Stimulated activated CD4-positive, alpha-beta T cell treated with anti-CD3 and anti-CD28 coated beads, Interleukin-15, amount 100 ng/mL, for 48 hours (primary cell): ENCODE measurements around the gene LCMT1.
"Not testable (repeated sequence)": the region's sequence is repeated elsewhere in the genome, so short reads cannot be mapped to it uniquely, and the experiment has no call there.

Experiments
- DNase-seq, 2 donors: peaks; one replicate each; pipeline ENCODE4 v3.0.0-alpha.2; 2020; ENCODE audit warnings: low read depth in 2 of 2

Gene LCMT1

DNA sequence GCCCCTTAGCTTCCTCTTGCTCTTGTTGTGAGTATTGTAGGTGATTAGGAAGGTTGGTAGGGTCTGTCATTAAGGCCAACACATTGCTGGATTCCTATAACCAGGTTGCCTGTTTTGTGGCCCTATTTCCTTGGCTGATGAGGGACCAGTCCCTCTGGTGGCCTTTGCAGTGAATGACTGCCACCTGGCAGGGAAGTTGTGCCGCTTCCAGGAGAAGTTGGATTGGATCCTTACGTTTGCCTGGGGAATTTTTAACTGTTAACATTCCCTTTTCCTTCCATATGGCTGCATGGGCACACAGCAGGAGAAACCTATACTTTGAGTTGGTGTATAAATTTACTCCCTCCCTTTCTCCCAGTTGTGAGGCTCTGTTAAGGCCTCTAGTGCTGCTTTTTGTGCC is 32.4 kb downstream of the LCMT1 start:
- DNase-seq: no peak

DNA sequence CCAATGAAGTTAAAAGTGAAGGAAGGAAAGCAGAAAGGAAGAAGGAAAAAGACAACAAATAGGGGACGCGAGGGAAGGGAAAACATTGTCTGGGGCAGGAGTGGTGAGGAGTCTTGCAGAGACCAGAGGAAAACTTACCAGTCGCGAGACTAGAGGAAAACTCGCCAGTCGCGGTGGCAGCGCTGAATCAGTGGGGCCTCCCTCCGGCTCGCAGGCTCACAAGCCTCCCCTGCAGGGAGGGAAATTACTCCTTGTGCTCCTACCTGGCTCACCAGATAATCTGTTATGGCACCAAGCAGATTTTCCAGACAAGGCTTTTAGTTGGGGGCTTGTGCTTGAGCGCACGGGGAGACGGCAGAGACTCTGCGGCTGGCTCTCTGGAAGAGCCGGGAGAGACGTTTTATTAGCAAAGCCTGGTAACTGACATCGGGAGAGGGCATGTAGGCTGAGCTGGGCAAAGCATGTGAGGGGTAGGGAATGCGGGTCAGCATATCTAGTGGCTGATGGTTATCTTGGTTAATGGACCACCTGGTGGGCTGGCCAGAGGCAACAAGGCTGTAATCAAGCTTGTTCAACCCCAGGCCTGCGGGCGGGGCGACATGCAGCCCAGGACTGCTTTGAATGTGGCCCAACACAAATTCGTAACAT is 37.1 kb downstream of the LCMT1 start:
- no peak for DNase-seq

DNA sequence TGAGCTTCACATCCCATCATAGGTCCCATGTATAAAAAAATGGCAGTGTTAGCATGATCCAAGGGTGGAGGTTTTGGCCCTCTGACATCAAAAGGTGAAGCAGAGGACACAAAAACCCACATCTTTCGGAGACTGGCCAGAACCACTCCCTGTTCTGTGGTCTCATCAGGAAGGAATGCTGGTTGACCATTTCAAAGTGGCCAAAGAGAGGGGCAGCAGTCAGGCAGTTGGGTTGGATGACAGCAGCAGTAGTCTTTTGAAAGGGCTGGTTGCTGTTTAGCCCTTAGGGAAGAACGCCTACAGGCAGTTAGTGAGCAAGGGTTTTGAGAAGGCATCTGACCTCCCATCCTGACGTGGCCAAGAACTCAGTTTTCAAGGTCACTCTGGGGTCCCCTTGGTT is 40.5 kb downstream of the LCMT1 start:
- DNase-seq: no peak

DNA sequence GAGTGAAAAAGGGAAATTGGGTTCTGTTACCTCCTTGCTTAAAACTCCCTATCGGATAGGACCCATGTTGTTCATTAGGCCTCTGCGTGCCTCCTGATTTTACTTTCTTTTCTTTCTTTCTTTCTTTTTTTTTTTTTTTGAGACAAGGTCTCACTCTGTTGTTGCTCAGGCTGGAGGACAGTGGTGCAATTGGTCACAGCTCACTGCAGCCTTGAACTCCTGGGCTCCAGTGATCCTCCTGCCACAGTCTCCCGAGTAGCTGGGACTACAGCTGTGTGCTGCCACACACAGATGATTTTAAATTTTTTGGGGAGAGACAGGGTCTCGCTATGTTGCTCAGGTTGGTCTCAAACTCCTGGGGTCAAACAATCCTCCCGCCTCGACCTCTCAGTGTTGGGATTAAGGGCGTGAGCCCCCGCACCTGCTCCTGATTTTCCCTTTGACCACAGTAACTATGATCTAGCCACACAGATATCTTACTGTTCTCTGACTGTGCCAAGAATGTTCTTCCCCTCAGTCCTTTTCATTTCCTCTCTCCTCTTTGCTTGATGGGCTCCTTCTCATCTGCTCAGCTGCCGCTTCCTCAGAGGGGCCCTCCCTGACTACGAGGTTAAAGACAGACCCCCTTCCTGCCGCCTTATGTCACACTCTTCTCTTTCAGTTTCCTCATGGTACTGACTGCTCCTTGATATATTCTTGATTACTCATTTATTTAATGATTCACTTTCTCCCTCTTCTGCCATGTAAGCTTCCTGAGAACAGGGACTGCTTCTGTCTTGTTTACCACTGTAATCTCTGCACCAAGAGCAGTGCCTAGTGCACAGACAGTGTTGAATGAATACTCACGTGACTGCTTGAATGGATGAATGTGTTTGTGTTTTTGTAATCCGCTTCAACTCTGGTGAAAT is 44.3 kb downstream of the LCMT1 start:
- peak; percentile 5 to 16 for DNase-seq

DNA sequence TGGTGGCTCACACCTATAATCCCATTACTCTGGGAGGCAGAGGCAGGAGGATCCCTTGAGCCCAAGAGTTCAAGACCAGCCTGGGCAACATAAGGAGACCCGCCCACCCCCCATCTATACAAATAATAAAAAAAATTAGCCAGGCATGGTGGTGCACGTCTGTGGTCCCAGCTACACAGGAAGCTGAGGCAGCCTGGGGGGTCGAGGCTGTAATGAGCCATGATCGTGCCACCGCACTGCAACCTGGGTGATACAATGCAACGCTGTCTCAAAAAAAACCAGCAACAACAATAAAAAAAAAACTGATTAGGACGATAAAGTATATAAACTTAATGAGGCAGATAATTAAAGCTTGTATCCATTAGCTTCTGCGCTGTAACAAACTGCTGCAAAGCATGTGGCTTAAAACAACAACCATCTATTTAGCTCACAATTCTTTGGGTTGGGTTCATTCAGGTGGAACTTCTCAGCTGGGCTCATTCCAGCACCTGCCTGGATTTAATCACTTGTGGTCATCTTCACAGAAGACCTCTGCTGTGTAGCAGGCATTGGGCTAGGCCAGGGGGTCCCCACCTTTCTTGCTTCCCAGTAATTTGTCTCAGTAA is 45.8 kb downstream of the LCMT1 start:
- DNase-seq: no peak

DNA sequence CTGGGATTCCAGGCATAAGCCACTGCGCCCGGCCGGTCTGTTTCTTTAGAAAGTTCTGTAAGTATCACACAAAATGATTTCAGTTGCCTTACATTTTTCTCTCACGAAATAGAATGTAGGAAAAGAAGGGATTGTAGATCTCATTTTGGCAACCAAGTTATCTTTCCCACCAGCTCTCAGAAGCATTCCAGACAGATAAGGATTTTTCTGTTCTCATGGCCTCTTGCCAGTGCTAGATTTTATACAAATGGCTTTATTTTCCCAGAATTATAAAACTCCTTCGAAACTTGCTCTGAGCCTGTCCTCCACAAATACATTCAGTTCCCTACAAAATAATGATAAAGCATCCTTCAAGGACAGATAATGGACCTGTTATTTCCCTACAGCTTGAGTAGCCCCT is 46.9 kb downstream of the LCMT1 start:
- DNase-seq: no peak

DNA sequence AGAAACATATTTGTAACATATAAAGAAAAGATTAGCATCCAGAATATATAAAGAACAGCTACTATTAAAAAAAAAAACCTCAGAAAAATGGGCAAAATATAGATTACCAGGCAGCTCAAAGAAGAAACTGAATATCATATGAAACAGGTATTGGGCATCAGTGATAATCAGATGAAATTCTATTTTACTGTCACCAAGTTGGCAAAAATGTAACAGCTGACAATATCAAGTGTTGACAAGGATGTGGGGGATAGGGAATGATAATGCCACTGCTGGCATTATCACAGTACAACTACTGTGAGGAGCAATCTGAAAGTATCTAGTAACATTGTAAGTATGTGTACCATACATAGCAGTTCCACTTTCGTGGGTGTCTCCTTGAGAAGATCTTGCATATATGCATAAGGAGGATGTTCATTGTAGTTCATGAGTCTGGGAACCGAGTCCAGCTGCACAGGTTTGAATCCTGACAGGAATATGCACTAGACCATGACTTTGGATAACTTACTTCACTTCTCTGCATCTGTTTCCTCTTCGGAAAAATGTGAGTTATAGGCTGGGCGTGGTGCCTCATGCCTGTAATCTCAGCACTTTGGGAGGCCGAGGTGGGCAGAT is 50.3 kb downstream of the LCMT1 start:
- DNase-seq: no peak

DNA sequence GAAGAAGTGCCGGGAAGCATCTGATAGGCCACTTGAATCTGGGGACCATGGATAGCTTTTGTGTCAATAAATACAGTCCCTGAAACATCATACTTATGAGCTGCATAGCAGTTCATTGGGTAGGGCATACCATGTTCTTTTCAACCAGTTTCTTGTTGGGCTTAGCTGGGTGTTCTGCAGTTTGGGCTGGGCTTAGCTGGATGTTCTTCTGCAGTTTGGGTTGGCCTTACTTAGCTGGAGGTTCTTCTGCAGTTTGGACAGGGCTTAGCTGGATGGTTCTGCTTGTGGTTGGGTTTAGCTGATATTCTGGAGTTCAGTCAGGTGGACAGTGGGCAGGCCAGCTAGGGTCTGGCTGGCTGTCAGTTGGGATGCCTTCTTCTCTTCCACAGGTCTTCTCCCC is 52.1 kb downstream of the LCMT1 start:
- no peak for DNase-seq

DNA sequence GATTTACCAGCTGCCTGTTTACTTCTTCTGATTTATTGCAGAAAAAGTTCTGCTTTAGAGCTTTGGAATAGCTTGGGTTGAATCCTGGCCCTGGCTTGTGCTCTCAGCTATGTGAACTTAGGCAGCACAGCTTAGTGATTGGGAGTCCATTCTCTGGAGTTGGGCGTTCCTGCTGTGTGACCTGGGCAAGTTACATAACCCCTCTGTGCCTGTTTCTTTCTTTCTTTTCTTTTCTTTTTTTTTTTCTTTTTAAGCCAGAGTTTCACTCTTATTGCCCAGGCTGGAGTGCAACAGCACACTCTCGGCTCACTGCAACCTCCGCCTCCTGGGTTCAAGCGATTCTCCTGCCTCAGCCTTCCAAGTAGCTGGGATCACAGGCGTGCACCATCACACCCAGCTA is 53.7 kb downstream of the LCMT1 start:
- DNase-seq: no peak

DNA sequence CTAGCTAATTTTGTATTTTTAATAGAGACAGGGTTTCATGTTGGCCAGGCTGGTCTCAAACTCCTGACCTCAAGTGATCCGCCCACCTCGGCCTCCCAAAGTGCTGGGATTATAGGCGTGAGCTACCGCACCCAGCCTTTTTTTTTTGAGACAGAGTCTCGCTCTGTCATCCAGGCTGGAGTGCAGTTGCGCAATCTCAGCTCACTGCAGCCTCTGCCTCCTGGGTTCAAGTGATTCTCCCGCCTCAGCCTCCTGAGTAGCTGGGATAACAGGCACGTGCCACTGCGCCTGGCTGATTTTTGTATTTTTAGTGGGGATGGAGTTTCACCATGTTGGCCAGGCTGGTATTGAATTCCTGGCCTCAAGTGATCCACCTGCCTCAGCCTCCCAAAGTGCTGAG is 56.4 kb downstream of the LCMT1 start:
- not testable (repeated sequence) for DNase-seq

DNA sequence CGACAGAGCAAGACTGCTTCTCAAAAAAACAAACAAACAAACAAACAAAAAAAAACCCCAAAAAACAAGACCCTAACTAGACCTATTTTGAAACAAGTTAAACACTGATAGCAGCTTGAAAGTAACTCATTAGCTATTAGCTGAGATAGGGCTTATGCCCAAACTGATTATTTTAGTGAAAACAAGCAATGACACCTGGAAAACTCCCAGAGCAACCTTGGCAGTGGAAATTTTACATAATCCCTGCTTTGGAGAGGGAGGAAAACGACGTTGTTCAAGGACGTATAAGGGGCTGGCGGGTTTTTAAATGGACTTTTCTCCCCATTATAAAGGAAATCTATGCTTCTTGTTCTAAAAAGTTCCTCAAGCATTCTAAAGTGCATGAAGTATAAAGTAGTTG is 59.8 kb downstream of the LCMT1 start:
- no peak for DNase-seq

DNA sequence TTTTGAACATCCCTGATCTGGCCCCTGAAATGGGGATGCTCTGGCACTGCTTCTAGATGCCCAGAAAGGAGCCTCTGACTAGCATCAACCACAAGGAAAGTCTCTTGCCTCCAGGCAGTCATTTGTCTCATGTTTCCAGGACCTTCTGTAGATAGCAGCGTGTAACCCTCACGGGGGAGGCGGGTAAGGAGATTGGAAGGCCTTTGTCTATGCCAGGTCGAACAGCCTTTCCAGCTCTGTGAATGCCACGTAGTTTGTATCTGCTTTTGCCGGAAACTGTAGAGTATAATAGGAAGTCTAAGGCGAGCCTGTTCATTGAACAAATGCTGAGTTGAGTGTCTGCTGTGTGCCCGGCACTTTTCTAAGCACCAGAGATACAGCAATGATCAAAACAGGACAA is 61.3 kb downstream of the LCMT1 start:
- no peak for DNase-seq

DNA sequence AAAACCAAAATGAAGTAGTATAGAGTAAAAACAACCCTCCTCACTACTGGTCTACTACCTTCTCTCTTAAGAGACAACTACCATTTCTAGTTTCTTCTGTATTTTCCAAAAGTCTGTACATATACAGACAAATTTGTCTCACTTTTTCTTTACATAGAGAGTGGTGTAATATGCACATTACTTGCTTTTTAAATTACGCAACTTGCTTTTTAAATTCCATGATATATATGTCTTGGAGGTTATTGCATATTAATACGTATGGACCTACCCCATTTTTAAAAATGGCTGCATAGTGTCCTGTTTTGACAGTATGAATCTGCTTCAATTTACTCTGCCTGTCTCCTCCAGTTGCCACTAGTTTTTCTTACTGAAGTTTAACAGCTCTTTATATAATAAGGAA is 62.7 kb downstream of the LCMT1 start:
- no peak for DNase-seq

DNA sequence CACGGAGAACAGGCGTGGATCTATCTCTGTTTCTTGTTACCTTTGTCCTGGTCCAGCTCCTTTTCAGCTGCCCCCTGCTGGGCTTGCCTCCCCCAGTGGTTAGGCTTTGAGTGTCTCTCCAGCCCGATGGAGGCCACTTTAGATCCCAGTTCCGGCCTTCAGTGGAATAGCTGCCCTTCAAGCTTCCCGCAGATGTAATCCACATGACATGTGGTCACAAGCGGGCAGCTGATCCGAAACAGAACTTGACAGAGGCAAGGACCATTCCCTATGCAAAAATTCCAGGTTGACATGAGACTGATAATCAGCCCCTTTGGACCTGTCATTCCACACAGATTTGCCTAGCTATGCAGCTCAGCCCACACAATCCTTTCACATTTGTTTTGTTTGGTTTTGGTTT is 64.6 kb downstream of the LCMT1 start:
- no peak for DNase-seq

DNA sequence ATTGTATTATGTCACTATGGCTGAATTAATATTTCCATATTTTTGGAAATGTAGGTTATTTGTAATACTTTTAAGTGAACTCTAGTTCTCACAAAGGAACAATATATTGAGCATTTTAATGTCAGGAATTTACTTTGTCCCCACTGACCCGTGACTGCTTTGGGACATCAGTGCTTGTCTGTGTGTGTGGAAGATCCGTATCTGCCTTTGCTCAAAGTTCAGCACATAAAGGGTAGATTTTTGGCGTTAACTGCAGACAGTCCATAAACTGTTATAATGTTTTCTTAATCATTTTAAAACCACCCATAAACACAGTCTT is 65.9 kb downstream of the LCMT1 start:
- no peak for DNase-seq

DNA sequence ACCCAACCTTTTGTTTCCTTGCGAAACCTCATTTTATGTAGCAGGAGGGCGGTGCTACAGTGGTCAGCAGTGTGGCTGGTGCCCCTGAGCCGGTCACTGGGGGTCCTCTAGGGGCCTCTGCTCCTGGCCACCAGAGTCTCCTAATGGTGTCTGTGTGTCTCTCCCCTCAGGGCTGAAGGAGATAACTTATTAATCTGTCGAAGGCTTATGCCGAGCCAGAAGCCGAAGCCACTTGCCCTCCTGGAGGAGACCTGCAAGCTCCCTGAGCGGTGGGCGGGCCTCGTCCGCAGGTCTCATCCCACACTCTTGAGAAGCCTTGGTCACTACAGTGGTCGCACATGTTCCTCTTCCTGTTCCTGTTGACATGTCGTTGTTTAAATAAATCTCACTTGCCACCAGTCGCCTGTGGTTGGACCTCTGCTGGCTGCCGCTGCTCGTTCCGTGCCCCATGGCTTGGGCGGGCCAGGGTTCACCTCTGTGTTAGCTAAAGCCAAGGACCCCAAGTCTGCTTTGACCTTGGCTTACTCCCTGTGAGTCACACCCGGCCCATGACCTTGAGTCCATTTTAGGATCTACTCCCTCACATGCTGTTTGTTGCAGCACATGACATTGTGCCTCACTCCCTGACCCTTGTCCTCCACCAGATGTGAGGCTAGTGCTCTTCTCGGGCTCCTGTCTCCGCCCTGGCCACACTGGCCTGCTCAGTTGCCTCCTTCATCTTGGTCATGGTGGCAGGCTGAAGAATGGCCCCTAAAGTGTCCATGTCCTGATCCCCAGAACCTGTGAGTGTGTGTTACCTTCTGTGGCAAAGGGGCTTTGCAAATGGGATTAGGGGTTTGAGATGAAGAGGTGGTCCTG is 66.5 kb downstream of the LCMT1 start:
- DNase-seq: no peak

DNA sequence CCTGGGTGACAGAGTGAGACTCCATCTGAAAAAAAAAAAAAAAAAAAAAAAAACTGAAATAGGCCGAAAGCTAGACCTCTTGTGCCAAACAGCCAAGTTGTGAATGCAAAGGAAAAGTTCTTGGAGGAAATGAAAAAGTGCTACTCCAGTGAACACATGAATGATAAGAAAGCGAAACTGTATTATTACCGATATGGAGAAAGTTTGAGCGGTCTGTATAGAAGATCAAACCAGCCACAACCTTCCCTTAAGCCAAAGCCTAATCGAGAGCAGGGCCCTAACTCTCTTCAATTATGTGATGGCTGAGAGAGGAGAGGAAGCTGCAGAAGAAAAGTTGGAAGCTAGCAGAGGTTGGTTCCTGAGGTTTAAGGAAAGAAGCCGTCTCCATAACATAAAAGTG is 69.7 kb downstream of the LCMT1 start:
- DNase-seq: not testable (repeated sequence)

DNA sequence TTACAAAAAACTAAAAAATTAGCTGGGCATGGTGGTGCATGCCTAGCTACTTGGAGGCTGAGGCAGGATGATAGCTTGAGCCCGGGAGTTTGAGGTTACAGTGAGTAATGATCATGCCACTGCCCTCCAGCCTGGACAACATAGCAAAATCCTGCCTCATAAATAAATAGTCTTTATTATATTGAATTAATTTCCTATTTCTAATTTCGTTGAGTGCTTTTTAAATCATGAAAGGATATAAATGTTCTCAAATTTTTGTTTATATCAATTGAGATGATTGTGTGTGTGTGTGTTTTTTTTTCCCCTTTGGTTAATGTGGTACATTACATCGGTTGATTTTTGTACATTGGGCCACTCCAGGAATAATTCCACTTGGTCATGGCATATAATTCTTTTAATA is 73.2 kb downstream of the LCMT1 start:
- DNase-seq: no peak

DNA sequence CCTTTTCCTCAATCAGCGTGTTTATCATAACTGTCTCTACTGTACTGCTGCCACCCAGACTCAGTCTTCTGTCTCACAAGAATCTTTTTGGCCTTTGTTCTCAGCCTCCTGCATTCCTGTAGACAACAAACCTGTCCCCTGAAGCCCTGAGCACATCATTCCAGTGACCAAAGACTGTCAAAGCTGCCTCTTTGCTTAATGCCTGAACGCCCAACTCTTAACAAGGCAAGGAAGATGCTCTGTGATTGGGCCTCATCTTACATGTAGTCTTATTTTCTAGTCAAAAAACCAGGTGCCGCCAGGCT is 75.9 kb downstream of the LCMT1 start:
- DNase-seq: no peak

DNA sequence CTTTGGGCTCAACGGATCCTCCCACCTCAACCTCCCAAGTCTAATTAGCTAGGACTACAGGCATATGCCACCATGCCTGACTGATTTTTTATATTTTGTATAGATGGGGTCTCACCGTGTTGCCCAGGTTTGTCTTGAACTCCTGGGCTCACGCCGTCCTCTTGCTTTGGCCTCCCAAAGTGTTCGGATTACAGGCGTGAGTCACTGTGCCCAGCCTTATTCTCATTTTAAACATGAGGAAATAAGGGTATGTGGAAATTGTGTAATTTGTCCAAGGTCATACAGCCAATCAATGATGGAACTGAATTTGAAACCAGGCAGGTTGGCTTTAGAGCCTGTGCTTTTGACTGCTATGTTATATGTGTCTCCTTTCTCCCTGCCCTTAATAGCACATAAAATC is 77.8 kb downstream of the LCMT1 start:
- DNase-seq: no peak

DNA sequence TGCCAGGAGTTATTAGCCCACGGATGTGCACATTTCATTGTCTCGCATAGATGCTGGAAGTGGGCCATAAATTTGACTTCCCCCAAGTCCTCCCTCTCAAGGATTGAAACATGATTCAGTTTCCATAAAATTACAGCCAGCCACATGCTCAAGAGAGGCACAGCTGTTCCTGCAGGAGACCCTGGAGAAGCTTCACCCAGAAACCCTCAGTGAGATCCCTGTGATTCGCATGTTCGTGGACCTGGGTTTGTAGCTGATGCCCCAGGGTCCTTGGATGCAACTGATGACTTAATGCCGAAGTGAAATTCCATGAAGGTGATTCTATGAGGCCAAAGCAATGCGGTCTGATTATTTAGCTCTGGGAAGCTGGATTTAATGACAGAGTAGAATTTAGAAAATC is 80.6 kb downstream of the LCMT1 start:
- DNase-seq: no peak

DNA sequence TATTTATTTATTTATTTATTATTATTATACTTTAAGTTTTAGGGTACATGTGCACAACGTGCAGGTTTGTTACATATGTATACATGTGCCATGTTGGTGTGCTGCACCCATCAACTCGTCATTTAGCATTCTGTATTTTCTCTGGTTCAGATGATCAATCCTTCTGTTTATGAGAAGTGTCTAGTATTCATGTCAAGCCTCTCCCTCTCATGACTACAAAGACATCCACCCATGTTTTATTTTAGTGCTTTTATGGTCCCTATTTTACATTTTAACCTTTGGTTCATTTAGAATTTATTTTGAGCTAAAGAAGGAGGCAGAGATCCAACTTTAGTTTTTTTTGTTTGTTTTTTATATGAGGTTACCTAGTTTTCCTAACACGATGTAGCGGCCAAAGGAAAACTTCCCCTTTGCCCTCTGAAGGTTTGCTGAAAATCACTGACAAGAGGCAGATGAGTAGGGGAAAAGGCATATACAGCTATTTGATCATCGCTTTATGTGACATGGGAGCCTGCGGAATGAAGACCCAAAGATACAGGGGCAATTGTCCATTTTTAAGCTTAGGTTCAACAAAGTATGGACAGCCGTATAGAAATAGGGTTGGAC is 82.8 kb downstream of the LCMT1 start:
- DNase-seq: no peak
